ENCODE data around the gene SFT2D1. TPM values are rescaled to one million over a fixed set of nuclear protein-coding genes. Genes with fewer than 3 reads are reported as not detected.

SFT2D1 gene
- total RNA-seq, 3 donors from 2014 or later: 41.1 to 52.4 (median 52.1) TPM

GRCh38 chr6:166277892-166278578 is 64.3 kb downstream of the SFT2D1 start:
- no peak for DNase-seq (ENCODE audit: low spot score in 2 of 2)
- no peak overlapping the region for H3K4me3 ChIP-seq
- H3K4me1 ChIP-seq: no peaks in the 10 kb centered on the region
- H3K36me3 ChIP-seq: no peaks in the 10 kb centered on the region
- H3K9me3 ChIP-seq: no peaks in the 10 kb centered on the region
- intact Hi-C loops (cut with DNase I; ENCODE audit: low total_unique reads): no loop called here
- peaks cover 0 to 15% of the 10 kb centered on the region in 2 donors for H3K27me3 ChIP-seq
- no peak for TF ChIP-seq POLR2AphosphoS5 (IDR thresholded peaks at IDR 0.05)
- no peak for TF ChIP-seq CTCF (IDR thresholded peaks at IDR 0.05)
- no peak for TF ChIP-seq POLR2A (IDR thresholded peaks at IDR 0.05)
- no peak overlapping the region for H3K27ac ChIP-seq

GRCh38 chr6:166277018-166277417 is 65.3 kb downstream of the SFT2D1 start:
- intact Hi-C loops (cut with DNase I; ENCODE audit: low total_unique reads): no loop called here
- Histone ChIP-seq H3K4me1 (no peaks in the 10 kb centered on the region), H3K9me3 (no peaks in the 10 kb centered on the region), H3K36me3 (no peaks in the 10 kb centered on the region), H3K4me3 (peak overlapping the region in 2 of 3 donors; percentile 16 to 37), H3K27me3 (peaks cover 0 to 9% of the 10 kb centered on the region in 2 donors), H3K27ac (peak overlapping the region; percentile 19 to 40)
- DNase-seq (ENCODE audit: low spot score in 2 of 2): peak in 1 of 2 donors; percentile 70
- no peak for TF ChIP-seq POLR2A (IDR thresholded peaks at IDR 0.05)
- TF ChIP-seq POLR2AphosphoS5 (IDR thresholded peaks at IDR 0.05): no peak
- no peak for TF ChIP-seq CTCF (IDR thresholded peaks at IDR 0.05)

- peak in 1 of 2 donors; percentile 52 for DNase-seq (ENCODE audit: low spot score in 2 of 2)
- intact Hi-C loops (cut with DNase I; ENCODE audit: low total_unique reads): no loop called here
Measured at GRCh38 chr6:166275714-166276166, 66.6 kb downstream of the SFT2D1 start.

GRCh38 chr6:166274739-166275370 is 67.5 kb downstream of the SFT2D1 start:
- no peaks in the 10 kb centered on the region for H3K36me3 ChIP-seq
- no peak for DNase-seq (ENCODE audit: low spot score in 2 of 2)
- H3K27me3 ChIP-seq: peaks cover 0 to 20% of the 10 kb centered on the region in 2 donors
- H3K4me1 ChIP-seq: no peaks in the 10 kb centered on the region
- no peaks in the 10 kb centered on the region for H3K9me3 ChIP-seq
- intact Hi-C loops (cut with DNase I; ENCODE audit: low total_unique reads): no loop called here
- no peak overlapping the region for H3K27ac ChIP-seq
- no peak overlapping the region for H3K4me3 ChIP-seq
- TF ChIP-seq CTCF (IDR thresholded peaks at IDR 0.05) (no peak), POLR2A (IDR thresholded peaks at IDR 0.05) (no peak), POLR2AphosphoS5 (IDR thresholded peaks at IDR 0.05) (no peak)

More at GRCh38 chr6:166275714-166276166, 66.6 kb downstream of the SFT2D1 start:
- Histone ChIP-seq H3K27me3 (peaks cover 0 to 11% of the 10 kb centered on the region in 2 donors), H3K9me3 (no peaks in the 10 kb centered on the region), H3K4me1 (no peaks in the 10 kb centered on the region), H3K27ac (no peak overlapping the region), H3K4me3 (no peak overlapping the region), H3K36me3 (no peaks in the 10 kb centered on the region)
- TF ChIP-seq POLR2A (IDR thresholded peaks at IDR 0.05) (no peak), CTCF (IDR thresholded peaks at IDR 0.05) (peak; percentile 61 to 92 (median 90))

GRCh38 chr6:166274163-166274562 is 68.2 kb downstream of the SFT2D1 start:
- no peak overlapping the region for H3K27ac ChIP-seq
- no peak for TF ChIP-seq CTCF (IDR thresholded peaks at IDR 0.05)
- TF ChIP-seq POLR2AphosphoS5 (IDR thresholded peaks at IDR 0.05): no peak
- no peak for TF ChIP-seq POLR2A (IDR thresholded peaks at IDR 0.05)
- no peak for DNase-seq (ENCODE audit: low spot score in 2 of 2)
- H3K27me3 ChIP-seq: peaks cover 0 to 26% of the 10 kb centered on the region in 2 donors
- H3K4me3 ChIP-seq: no peak overlapping the region
- intact Hi-C loops (cut with DNase I; ENCODE audit: low total_unique reads): no loop called here
- no peaks in the 10 kb centered on the region for H3K9me3 ChIP-seq
- no peaks in the 10 kb centered on the region for H3K4me1 ChIP-seq
- no peaks in the 10 kb centered on the region for H3K36me3 ChIP-seq

All from breast epithelium (tissue), 4 donors.